ENCODE data around the gene CYTH4.

CYTH4 gene

DNA sequence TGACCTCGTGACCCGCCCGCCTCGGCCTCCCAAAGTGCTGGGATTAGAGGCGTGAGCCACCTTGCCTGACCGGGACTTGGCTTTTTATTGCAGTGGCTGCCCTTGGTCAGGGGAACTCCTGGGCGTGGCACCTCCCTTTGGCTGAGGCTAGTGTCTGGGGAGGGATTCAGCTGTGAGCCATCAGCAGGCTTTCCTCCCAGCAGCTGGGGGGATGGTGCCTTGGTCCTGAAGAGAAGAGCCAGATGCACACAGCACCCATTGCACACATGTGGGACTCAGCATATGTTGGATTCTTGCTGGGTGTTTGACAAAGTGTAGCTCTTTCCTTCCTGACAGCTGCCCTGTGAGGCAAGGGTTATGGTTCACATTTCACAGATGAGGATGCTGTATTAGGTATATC, 8.4 kb downstream of the CYTH4 start:
- no peak for DNase-seq (ENCODE audit: low read depth, low spot score)

DNA sequence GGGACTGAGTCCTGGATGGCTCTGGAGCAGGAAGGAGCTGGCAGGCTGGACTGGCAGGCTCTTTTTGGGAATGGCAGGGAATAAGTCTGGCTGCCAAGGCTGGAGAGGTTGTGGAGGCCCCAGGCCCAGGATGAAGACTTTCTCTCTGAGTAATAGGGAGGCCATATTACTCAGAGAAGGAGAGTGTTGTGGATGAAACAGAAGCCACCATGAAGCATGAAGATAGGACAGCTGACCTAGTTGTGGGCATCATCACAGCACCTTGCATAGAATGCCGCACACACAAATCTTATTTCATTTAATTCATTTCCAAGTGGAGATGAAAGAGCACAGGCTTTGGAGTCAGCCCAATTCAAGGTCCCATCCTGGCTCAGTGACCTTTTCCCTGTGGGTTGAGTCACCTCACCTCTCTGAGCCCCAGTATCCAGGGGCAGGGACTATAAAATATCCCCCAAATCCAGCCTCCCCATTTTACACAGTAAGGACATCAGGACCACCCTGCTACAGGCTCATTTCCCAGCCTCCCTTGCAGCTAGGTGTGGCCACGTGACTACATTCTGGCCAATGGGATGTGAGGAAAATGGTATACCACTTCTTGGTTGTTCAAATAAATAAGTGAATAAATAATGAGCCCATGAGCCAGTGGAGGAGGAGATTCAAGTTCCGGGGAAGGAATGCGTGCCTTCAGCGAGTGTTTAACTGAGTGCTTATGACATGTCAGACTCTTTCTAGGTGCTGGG, 9.4 kb downstream of the CYTH4 start:
- no peak for DNase-seq (ENCODE audit: low read depth, low spot score)

DNA sequence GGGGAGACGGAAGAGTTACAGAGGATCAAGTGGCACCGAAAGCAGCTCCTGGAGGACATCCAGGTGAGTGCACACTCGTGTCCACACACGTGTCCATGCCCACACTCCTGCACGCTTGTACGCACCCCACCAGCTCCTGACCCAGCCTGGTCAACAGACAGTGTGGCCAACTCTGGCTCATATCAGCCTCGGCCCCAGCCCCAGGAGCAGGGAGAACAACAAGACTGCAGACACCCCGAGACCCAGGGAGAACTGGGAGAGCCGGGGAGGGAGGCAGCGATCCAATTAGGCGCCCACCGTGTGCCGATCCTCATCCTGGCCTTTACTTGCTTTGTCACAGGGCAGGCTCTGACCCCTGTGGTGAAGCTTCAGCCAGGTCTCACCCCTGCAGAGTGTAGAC, 10.3 kb downstream of the CYTH4 start:
- no peak for DNase-seq (ENCODE audit: low read depth, low spot score)

DNA sequence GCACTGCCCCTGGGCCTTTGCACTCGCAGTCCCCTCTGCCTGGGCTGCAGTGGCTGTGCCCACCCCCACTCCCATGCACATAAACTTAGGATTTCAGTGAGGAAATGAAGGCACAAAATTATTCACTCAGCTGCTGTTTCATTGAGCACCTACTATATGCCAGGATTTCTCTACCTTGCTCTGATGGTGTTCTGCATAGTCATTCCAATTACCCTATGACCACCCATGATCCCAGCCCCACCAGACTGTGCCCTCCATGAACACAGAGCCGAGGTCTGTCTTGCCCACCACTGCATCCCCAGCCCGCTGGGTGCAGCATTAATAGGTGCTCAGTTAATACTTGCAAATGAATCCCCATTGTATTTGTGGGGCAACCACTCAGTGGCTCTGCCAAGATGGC, 10.9 kb downstream of the CYTH4 start:
- no peak for DNase-seq (ENCODE audit: low read depth, low spot score)

DNA sequence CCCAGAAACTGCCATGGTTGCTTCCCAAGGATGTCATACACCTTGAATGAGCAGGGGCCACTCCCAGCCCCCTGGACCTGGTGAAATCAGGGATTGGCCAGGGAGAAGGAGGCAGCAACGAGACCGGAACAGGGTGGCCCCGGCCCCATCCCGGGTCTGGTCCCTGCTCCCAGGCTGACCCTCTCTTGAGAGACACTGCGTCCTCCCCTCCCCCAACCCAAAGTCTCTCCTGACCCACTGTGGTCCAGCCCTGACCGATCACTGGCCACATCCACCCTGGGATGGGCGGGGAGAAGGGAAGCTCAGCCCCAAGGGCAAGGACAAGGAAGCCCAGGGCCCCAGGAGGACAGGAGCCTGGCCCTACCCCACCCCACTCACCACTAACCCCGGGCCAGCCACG, 12.4 kb downstream of the CYTH4 start:
- no peak for DNase-seq (ENCODE audit: low read depth, low spot score)

DNA sequence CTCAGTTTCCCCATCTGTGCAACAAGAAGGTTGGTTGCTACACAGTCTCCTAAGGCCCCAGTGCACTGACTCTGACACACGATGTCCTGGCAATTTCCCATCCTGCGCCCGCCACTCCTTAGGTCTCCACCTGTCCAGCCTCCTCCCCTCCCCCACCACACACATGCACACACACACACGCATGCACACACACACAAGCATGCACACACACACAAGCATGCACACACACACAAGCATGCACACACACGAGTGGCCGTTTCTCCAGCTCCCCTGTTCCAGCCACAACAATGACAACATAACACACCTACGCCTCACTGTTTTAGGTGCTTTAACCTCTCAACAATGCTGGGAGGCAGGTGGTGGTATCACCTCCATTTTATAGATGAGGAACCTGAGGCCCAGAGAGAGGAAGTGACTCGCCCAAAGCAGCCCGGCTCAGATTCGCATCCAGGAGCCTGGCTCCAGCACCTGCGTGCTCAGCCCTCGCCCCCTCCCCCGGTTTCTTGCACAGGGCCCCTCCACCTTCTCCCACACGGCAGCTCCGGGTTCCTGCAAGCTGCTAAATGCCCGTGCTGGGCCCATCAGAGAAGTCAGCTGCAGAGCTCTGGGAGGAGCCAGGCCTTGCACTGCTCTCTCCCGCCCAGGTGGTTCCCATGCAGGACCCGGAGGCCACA, 13.0 kb downstream of the CYTH4 start:
- DNase-seq (ENCODE audit: low read depth, low spot score): no peak

DNA sequence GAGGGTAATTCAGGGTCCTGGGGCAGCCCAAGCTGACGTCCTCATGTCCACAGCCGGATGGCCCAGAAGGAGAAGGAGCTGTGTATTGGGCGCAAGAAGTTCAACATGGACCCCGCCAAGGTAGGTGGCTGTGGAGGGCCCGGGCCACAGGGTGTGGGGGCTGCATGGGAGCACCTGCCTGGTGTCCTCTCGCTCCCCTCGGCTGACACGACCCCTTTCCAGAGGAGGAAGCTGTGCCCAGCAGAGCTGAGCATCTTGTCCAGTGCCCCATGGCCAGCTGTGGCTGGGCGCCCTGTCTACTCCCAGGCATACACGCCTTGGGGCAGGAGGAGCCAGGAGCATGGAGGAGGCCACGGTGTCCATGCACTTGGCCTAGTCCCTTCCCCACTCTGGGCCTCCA, 13.6 kb downstream of the CYTH4 start:
- DNase-seq (ENCODE audit: low read depth, low spot score): no peak

DNA sequence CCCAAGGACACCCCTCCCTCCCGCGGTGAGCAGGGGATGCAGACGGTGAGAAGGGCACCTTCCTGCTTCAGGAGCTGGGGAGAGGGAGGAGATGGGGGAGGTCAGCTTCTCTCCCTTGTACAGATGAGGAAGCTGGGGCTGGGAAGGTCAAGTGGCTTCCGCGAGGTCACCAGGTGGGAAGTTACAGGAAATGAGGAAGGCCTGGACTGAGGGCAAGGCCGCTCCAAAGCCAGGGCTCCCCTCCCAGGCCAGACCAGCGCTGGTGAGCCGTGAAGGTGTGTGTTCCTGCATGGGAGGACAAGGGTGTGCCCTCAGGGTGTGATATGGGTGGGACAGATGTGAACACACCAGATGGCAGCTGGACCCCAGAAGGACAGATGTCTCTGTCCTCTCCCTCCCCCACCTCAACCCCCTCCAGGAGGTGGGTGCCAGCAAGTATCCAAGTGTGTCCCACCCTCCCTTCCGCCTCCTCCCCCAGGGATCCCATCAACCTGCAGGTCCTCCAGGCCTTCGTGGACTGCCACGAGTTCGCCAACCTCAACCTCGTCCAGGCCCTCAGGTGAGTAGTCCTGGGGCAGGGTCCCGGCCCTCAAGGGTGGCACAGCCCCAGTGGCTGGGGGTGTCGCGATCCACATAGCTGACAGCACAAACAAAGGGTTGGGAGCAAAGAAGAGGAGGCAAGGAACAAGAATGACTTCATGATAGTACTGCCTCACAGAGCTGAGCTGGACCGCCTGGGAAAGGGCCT, 16.6 kb downstream of the CYTH4 start:
- no peak for DNase-seq (ENCODE audit: low read depth, low spot score)

DNA sequence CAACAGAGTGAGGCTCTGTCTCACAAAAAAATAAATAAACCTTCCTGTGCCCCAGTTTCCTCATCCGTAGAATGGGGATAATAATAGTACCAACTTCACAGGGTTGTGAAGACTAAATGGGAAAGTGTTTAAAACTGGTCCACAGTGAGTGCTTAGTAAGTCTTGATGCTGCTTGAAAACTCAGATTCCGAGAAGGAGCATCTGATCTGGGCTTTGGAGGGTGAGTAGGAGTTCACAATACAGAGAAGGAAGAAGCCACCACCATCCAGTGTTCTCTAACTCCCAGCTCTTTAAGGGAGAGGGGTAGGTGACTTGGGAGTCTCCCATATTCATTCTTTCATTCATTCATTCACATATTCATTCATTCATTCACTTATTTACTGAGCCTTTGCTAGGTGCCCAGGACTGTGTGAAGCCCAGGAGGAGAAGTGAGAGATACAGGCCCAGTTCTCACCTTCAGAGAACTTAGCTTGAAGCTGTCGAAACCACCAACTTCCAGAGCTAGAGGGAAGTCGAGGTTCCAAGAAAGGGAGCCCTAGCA, 17.7 kb downstream of the CYTH4 start:
- DNase-seq (ENCODE audit: low read depth, low spot score): no peak

DNA sequence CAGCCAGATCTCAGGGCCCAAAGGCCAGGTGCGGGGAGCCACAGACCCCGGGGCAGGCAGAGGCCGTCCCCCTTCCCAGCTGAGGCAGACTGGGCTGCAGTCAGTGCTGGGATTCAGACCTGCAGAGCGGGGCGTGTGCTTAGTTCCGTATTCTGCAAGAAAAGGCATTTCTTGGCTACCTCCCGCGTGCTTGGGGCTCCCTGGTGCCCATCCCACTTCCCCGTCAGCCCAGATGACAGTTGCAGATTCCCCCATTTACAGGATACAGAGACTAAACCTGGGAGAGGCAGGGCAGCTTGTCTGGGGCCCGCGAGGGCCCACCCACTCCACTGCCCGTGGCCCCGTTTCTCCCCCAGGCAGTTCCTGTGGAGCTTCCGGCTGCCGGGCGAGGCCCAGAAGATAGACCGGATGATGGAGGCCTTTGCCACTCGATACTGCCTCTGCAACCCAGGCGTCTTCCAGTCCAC, 18.3 kb downstream of the CYTH4 start:
- DNase-seq (ENCODE audit: low read depth, low spot score): no peak

DNA sequence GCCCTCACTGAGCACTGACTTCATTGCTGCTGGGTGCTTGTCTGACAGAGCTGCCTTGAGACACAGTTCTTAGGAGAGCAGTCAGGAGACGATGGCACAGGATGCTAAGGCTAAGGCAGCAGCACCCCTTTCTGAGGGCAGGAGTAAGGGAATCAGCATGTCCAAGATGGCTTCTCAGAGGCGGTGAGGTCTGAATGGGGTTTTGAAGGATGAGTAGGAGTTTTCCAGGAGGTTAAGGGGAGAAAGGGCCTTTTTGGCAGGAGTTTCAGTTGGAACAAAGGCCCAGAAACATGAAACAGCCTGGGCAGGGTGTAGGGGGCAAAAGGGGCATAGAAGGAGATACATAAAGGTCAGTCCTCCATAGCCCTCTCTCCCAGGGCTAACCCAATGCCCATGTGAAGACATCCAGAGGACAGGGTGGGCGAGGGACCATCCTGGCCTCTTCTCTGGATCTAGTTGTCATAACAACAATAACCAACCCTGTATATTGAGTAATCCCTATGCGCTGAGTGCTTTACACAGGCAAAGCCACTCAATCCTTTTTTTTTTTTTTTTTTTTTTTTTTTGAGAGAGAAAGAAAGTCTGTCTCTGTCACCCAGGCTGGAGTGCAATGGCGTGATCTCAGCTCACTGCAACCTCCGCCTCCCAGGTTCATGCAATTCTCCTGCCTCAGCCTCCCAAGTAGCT, 19.0 kb downstream of the CYTH4 start:
- no peak for DNase-seq (ENCODE audit: low read depth, low spot score)

DNA sequence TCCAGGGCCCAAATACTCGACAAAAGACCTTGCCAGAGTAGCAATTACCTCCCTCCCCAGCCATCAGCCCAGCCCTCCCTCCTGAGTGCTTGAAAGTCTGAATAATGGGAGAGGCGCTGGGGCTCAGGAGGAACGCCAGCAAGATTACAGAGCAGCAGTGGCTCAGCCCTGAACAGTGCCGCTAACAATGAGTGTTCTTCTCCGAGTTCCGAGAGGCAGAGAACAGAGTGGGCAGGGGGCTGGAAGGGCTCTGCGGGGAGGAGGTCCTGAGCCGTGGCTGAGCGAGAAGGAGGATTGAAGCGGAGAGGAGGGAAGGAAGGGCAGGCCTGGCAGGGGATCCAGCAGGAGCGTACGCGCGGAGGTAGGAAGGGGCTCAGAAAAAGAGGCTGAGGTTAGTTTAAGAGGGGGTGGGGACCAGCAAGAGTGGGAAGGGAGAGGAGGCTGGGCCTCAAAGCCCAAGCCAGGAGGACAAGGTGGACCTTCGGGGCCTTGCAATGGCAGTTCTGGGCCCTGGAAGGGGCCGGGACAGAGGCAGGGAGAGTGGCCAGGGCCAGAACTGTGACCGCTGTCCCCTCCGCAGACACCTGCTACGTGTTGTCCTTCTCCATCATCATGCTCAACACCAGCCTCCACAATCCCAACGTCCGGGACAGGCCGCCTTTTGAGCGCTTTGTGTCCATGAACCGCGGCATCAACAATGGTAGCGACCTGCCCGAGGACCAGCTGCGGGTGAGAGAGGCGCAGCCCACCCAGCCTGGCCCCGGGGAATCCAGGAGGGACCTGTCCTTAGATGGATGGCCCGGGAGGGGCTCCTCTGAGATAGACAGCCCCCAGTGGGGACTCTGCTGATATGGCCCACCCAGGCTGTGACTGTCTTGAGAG, 20.6 kb downstream of the CYTH4 start:
- DNase-seq (ENCODE audit: low read depth, low spot score): peak; percentile 44

DNA sequence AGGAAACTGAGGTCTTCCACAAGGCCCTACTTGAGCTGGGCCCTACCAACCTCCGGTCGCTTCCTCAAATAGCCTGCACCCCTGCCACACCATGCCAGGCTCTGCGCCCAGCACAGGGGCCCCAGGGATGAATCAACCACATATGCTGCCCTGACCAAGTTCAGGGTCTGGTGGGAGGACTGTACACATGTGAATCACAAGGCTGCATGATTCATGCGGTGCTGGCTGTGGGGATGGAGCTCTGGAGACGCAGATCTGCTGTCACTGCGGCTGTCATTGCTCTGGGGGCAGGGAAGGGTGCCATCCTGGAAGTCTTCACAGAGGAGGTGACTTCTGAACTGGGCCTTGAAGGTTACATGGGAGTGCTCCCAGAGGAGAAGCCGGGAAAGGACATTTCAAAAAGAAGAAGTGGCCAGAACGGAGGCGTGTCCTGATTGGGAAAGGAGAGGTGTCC, 21.5 kb downstream of the CYTH4 start:
- peak; percentile 83 for DNase-seq (ENCODE audit: low read depth, low spot score)

DNA sequence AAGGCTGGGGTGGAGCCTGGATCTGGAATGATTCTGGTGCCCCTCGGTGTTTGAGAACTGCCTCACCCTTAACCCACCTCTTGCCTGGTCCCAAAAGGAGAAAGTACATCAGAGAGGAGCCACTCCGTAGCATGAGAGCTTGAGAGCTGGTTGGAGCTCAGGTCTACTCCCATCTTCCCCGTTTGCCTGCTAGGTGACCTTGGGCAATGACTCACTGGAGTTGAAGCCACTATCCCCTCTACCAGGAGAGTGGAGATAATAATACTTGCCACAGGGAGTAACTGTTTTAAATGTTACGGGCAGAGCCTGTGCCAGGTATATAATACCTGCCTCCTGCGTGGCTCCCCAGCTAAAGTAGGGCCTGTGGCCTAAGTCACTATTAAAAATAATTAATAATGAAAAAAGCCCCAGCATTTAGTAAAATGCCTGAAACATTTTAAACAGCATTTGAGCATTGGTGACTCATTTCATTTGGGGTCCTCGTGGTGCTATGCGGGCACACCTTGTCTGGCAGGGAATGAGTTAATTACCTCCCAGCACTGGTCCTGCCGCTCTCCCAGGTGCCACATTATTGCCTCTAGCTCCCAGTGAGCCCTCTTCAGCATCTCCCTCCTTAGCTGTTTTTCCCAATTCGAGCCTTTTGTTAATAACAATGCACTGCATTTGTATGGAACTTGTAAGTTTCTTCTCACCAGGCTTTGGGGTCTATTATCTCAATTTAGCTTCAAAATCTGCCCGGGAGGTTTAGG, 22.5 kb downstream of the CYTH4 start:
- peak; percentile 38 for DNase-seq (ENCODE audit: low read depth, low spot score)

DNA sequence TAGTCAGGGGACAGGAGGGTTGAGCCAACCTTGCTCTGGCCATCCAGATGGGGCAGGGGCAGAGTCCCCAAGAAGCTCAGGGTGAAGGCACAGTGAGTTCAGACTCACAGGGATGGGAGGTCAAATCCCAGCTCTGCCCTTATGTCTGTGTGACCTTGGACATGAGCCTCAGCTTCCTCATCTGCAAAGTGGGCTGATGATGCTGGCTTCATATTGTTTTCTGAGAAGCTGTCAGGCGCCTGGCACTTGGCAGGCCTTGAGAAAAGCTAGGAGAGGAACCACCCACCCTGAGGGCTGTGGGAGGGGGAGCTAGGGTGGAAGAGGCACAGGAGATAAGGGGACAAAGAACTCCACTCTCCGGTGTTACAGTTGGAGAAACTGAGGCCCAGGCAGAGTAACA, 23.6 kb downstream of the CYTH4 start:
- DNase-seq (ENCODE audit: low read depth, low spot score): no peak

DNA sequence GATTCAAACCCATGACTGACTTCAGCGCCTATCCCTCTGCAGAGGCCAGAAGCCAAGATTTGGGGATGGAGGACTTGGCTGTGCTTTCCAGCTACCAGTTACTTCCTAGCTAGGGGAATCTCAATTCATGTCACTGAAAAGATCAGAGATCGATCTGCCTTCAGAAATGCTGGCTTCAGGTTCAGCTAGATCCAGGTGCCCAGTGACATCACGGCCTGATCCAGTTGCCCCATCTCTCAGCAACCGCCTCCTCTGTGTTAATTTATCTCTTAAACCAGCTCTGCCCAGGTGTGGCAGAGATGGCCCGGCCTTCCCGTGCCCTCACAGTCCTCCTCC, 24.2 kb downstream of the CYTH4 start:
- DNase-seq (ENCODE audit: low read depth, low spot score): no peak

DNA sequence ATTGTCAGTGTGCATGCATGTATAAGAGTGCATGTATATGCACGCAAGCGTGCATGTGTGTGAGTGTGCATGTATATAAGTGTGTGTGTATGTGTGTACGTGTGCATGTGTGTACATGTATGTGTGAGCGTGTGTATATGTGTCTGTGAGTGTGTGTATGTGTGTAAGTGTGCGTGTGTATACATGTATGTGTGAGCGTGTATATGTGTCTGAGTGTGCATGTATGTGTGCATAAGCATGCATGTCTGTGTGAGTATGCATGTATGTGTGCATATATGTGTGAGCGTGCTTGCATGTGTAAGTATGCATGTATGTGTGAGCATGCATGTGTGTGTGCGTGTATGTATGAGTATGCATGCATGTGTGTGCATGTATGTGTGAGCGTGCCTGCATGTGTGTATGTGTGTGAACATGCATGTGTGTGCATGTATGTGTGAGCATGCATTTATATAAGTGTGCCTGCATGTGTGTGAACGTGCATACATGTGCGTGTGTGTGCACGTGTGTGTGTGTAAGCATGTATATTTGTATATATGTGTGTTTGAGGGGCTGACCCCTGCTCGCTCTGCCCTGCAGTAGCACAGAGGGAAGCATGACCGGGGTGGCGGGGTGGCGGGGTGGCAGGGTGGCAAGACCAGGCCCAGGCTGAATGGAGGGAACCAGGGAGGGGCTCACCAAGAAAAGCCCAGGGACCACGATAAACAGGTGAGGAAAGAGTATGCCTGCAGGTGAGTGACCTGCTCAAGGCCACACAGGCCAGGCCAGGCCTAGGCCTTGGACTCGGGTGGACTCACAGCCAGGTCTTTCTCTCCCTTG, 26.3 kb downstream of the CYTH4 start:
- DNase-seq (ENCODE audit: low read depth, low spot score): no peak

DNA sequence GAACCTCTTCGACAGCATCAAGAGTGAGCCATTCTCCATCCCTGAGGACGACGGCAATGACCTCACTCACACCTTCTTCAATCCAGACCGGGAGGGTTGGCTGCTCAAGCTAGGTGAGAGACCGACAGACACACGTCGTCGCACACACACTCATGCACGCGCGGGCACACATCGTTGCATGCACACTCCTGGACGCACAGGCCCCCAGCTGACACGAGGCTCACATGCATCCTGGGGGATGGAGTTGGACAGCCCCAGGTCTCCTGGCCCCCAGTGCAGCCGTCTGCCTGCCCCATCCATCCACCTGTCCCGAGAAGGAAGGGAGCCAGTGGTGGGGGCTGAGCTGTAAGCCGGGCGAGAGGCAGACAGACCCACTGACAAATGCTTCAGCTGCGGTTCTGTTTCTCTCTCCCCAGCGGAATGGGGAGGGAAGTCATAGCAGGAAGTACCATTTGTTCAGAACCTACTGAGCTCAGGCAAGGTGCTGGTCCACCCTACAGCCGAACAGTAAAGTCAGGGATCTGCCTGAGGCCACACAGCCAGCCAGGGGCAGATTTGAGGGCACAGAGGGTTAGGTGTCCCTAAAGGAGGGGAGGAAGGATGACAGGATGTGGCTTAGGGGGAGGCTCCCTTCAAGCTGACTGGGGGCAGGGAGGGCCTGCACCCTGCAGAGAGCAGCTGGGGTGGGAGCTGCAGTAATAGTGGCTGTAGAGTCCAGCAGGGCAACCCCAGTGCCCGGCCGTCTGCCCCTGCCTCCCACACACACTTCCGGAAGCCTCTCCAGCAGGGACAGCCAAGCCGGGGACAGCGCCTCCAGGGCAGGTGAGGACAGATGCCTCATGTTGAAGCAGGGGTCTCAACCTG, 27.1 kb downstream of the CYTH4 start:
- no peak for DNase-seq (ENCODE audit: low read depth, low spot score)

All from astrocyte of the hippocampus (primary cell).